ENCODE results near the gene MUC5B.

Gene MUC5B

DNA sequence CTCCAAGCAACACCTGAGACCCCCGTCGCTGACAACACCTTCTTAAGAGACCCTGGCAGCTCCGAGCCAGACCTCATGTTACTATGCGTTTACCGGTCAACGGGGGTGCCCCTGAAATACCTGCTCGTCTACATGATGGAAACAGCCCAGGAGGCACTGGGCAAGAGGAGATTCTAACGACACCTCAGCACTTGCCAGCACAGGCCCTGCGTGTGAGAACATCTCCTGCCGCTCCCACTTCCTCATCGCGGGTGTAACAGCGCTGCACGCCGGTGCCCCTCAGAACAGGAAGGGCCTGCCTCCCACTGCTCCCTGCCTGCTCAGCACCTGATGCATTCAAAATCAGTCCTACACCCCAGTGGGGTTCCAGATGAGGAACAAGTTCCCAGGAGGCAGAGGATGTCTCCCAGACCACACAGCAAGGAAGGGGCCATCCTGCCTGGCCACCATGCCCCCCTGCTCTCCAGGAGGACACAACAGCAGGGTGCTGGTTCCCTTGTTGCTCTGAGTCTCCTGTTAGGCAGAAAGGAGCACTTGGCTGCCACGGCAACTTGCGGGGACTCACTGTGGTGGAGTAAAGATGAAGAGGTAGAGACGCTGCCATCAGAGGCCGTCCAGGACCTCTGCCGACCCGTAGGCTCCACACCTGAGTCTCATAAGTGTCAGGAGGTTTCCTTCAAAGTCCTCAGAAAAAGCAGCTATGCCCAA lies 84.5 kb downstream of the MUC5B start:
- H3K4me3 ChIP-seq (ENCODE audit: control insufficient read depth, low read depth, low read length): no peak overlapping the region
- TF ChIP-seq, protein P1, sequence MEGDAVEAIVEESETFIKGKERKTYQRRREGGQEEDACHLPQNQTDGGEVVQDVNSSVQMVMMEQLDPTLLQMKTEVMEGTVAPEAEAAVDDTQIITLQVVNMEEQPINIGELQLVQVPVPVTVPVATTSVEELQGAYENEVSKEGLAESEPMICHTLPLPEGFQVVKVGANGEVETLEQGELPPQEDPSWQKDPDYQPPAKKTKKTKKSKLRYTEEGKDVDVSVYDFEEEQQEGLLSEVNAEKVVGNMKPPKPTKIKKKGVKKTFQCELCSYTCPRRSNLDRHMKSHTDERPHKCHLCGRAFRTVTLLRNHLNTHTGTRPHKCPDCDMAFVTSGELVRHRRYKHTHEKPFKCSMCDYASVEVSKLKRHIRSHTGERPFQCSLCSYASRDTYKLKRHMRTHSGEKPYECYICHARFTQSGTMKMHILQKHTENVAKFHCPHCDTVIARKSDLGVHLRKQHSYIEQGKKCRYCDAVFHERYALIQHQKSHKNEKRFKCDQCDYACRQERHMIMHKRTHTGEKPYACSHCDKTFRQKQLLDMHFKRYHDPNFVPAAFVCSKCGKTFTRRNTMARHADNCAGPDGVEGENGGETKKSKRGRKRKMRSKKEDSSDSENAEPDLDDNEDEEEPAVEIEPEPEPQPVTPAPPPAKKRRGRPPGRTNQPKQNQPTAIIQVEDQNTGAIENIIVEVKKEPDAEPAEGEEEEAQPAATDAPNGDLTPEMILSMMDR (IDR thresholded peaks at IDR 0.05; ENCODE audit: control insufficient read depth, insufficient read depth, low read depth, low read length, missing control alignments): no peak

DNA sequence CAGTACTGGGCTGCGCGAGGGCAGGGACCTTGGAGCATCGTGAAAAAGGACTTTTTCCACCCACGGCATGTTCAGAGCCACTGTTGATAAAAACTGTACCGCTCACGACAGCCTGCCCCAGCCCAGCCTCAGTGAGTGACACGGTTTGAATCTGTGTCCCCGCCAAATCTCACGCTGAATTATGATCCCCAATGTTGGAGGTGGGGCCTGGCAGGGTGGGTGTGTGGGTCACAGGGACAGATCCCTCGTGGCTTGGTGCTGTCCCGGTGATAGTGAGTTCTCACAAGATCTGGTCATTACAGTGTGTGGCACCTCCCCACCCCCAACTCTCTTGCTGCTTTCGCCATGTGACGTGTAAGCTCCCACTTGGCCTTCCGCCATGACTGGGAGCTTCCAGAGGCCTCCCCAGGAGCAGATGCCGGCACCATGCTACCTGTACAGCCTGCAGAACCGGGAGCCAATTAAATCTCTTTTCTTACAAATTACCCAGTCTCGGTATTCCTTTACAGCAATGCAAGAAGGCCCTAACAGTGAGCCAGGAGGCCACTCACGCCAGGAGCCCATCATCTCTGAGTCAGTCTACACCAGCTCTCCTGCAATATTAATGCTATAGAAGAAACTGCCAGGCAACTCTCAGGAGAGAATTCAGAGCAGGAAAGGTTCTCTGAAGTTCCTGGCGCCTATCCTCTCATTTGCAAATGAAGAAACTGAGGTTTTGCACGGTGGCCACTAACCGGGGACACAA lies 85.3 kb downstream of the MUC5B start:
- no peak for DNase-seq (ENCODE audit: low read depth)
- TF ChIP-seq, protein P1 (IDR thresholded peaks at IDR 0.05; ENCODE audit: control insufficient read depth, insufficient read depth, low read depth, low read length, missing control alignments): no peak
- H3K4me3 ChIP-seq (ENCODE audit: control insufficient read depth, low read depth, low read length): peak overlapping the region; percentile 72

More for the DNA sequence above, 84.5 kb downstream of the MUC5B start:
- DNase-seq (ENCODE audit: low read depth): no peak

DNA sequence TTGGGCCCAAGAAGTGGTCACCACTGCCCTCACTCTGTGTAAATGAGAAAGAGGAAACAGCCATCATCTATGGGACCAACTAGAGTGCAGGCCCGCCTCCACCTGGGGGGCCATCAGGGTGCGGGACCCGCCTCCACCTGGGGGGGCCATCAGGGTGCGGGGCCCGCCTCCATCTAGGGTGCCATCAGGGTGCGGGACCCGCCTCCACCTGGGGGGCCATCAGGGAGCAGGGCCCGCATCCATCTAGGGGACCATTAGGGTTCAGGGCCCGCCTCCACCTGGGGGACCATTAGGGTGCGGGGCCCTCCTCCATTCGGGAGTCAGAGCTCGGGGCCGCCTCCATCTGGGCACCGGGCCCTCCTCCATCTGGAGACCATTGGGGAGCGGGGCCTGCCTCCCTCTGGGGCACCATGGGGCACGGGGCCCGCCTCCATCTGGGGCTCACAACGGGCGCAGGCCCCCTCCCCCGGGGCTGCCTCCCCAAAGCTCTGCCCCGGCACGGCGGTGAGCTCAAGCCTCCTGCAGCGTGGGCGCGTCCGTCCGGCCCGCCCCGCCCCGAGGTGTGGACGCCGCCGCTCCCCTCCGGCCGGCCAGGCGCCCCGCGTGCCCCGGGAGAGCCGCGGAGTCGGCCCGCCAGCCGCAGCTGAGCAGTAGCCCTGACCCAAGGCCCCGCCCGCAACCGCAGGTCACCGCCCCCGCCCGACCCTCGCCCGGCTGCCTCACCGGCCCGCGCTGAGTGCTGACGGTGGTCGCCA lies 86.1 kb downstream of the MUC5B start:
- peak overlapping the region; percentile 72 for H3K4me3 ChIP-seq (ENCODE audit: control insufficient read depth, low read depth, low read length)
- DNase-seq (ENCODE audit: low read depth): no peak
- TF ChIP-seq, protein P1 (IDR thresholded peaks at IDR 0.05; ENCODE audit: control insufficient read depth, insufficient read depth, low read depth, low read length, missing control alignments): no peak

DNA sequence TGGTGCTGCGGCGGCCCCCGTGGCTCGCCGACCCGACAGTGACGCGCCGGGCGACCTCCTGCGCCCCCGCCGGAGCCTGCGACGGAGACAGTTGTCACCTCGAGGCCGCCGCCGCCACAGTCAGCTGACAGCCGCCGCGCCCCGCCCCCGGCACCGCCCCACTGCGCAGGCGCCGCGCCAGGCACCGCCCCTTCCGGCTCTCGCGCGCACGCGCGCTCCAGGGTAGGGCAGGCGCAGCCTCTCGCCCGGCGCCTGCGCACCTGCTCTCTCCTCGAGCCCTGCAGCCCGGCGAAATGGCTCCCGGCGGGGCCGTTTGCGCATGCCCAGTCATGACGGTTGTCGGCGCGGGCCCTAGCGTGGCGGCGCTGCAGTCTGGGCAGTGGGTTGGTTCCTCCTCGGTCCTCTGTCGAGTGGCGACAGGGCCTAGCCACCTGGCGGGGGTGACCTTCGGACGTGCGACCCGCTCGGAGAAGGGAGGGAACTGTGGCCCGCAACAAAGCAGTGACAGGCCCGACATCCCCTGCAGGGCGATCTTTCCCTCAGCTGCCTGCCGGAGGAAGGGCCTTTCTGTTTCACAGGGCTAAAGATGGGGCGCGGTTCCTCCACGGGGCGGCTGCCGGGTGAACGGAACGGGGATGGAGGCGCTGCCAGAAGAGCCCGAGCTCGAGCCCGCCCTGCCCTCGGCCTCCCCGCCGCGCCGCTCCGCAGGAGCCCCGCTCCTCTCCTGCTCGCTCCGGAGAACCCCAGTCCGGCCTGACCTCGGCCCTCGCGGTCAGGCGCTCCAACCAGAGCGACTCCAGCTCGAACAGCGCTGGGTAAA lies 86.8 kb downstream of the MUC5B start, which contains the start of gene TOLLIP:
TSS of gene TOLLIP (minus strand) at position 135 of the 820 bp plus-strand sequence. CDS start at position 1, 134 bp downstream.
- DNase-seq (ENCODE audit: low read depth): peak; percentile 42
- TF ChIP-seq, protein P1 (IDR thresholded peaks at IDR 0.05; ENCODE audit: control insufficient read depth, insufficient read depth, low read depth, low read length, missing control alignments): no peak
- H3K4me3 ChIP-seq (ENCODE audit: control insufficient read depth, low read depth, low read length): peak within 1 kb of the TSS; percentile 72

DNA sequence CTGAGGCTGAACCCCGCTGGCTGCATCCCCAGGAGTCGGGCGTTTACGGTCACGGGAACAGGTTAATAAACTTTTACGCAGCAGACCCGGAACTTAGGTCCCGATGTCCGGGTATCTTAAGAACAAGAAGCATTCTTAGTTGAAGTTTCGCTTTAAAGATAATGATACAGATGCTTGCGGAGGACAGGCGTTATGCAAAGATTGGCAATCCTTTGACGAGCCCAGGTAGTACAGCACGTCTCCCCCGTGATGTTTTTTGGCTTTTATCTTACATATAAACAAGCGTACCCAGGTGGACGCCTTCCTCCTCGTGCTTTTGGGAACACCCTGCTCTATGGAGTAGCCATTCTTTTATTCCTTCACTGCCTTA lies 87.4 kb downstream of the MUC5B start:
- H3K4me3 ChIP-seq (ENCODE audit: control insufficient read depth, low read depth, low read length): peak overlapping the region; percentile 63
- no peak for DNase-seq (ENCODE audit: low read depth)
- TF ChIP-seq, protein P1 (IDR thresholded peaks at IDR 0.05; ENCODE audit: control insufficient read depth, insufficient read depth, low read depth, low read length, missing control alignments): no peak

Data from AG09309 (cell line).